Fibroblast of lung (primary cell): Measurements from ENCODE around the gene TLL2.

Experiments
- EZH2 ChIP-seq: IDR thresholded peaks from 2 replicates; pipeline ENCODE4 v1.5.1; 2012; ENCODE audit warnings: low read length, control low read depth, mild to moderate bottlenecking; ENCODE audit errors: missing control alignments
- TF ChIP-seq, protein P1 (sequence below), 2 donors: IDR thresholded peaks in 1 of 2; conservative IDR thresholded peaks in 1 of 2; 1 replicate in 1 of 2; 2 replicates in 1 of 2; pipeline ENCODE4 v1.5.1; 2011 to 2012; ENCODE audit warnings: low read length in 2 of 2, control low read depth in 1 of 2, inconsistent platforms in 1 of 2, low read depth in 1 of 2, mild to moderate bottlenecking in 1 of 2

DNA sequence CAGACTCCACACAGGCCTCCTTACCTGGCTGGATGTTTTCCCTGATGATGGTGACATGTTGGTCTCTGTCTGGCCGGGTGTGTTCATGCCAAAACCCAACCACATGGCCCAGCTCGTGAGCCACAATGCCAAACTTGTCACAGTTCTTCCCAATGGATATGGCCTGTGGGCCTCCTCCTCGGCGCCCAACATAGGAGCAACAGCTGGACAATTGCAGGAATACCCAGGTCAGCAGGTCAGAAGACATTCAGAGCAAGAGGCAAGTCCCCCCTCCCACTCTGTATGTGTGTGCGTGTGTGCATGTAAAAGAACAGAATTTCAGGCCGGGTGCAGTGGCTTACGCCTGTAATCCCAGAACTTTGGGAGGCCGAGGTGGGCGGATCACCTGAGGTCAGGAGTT, 91.2 kb downstream of the TLL2 start:
- TF ChIP-seq, protein P1, sequence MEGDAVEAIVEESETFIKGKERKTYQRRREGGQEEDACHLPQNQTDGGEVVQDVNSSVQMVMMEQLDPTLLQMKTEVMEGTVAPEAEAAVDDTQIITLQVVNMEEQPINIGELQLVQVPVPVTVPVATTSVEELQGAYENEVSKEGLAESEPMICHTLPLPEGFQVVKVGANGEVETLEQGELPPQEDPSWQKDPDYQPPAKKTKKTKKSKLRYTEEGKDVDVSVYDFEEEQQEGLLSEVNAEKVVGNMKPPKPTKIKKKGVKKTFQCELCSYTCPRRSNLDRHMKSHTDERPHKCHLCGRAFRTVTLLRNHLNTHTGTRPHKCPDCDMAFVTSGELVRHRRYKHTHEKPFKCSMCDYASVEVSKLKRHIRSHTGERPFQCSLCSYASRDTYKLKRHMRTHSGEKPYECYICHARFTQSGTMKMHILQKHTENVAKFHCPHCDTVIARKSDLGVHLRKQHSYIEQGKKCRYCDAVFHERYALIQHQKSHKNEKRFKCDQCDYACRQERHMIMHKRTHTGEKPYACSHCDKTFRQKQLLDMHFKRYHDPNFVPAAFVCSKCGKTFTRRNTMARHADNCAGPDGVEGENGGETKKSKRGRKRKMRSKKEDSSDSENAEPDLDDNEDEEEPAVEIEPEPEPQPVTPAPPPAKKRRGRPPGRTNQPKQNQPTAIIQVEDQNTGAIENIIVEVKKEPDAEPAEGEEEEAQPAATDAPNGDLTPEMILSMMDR (conservative IDR thresholded peaks at IDR 0.05 in 1 of 2, IDR thresholded peaks at IDR 0.05 in 1 of 2; ENCODE audit: low read depth in 1 of 2, low read length in 2 of 2) = no peak
- no peak for TF ChIP-seq EZH2
